Keratinocyte (primary cell): ENCODE data around the gene SDF4. TPM values are rescaled to one million over a fixed set of nuclear protein-coding genes. Genes with fewer than 3 reads are reported as not detected.

ENCODE experiments used
- DNase-seq: peaks from one replicate; pipeline ENCODE4 v3.0.0-alpha.2; 2011; ENCODE audit warnings: low read depth, missing footprints, low spot score
- FAIRE-seq: peaks from 2 replicates; lab custom pipeline; 2011; peaks lifted over from hg19 to GRCh38; lab: Jason Lieb, UNC
- H2AFZ ChIP-seq: 2 replicates; pipeline ENCODE4 v1.6.0; 2012; ENCODE audit warnings: low read length, control low read depth, inconsistent platforms; ENCODE audit not compliant: control insufficient read depth
- H3K27ac ChIP-seq: 2 replicates; pipeline ENCODE4 v1.5.1; 2011; ENCODE audit warnings: low read length; ENCODE audit not compliant: control insufficient read depth, insufficient read depth
- H3K27me3 ChIP-seq: 3 replicates; pipeline ENCODE4 v1.6.0; 2011; ENCODE audit warnings: low read length; ENCODE audit not compliant: control insufficient read depth, insufficient read depth; ENCODE audit errors: extremely low read depth
- H3K36me3 ChIP-seq, 2 experiments: 2 replicates in 1 of 2; 3 replicates in 1 of 2; pipeline ENCODE4 v1.5.1; 2011; ENCODE audit warnings: low read length in 2 of 2, mild to moderate bottlenecking in 1 of 2; ENCODE audit not compliant: control insufficient read depth in 2 of 2, insufficient read depth in 2 of 2; ENCODE audit errors: extremely low read depth in 1 of 2
- H3K4me1 ChIP-seq: 3 replicates; pipeline ENCODE4 v1.5.1; 2011; ENCODE audit warnings: low read length; ENCODE audit not compliant: control insufficient read depth, insufficient read depth; ENCODE audit errors: extremely low read depth
- H3K4me2 ChIP-seq: 3 replicates; pipeline ENCODE4 v1.6.0; 2011; ENCODE audit warnings: low read depth, low read length; ENCODE audit not compliant: control insufficient read depth, insufficient read depth; ENCODE audit errors: extremely low read depth
- H3K4me3 ChIP-seq, 3 experiments: fragments of 200-600 bp in 1 of 3; sonication (generic) in 1 of 3; 2 replicates in 2 of 3; 3 replicates in 1 of 3; pipeline ENCODE4 v1.5.1; 2011 to 2016; ENCODE audit warnings: low read length in 3 of 3, mild to moderate bottlenecking in 3 of 3, control low read depth in 2 of 3, inconsistent platforms in 1 of 3, low read depth in 1 of 3, mixed read lengths in 1 of 3, mixed run types in 1 of 3, moderate library complexity in 1 of 3; ENCODE audit not compliant: control insufficient read depth in 2 of 3, insufficient read depth in 2 of 3; ENCODE audit errors: extremely low read depth in 1 of 3
- H3K79me2 ChIP-seq: 2 replicates; pipeline ENCODE4 v1.6.0; 2012; ENCODE audit warnings: low read length; ENCODE audit not compliant: control insufficient read depth, insufficient read depth
- H3K9ac ChIP-seq: 3 replicates; pipeline ENCODE4 v1.6.0; 2011; ENCODE audit warnings: low read length; ENCODE audit not compliant: control insufficient read depth, insufficient read depth; ENCODE audit errors: extremely low read depth
- H3K9me1 ChIP-seq: 3 replicates; pipeline ENCODE4 v1.6.0; 2011; ENCODE audit warnings: low read length; ENCODE audit not compliant: control insufficient read depth, insufficient read depth; ENCODE audit errors: extremely low read depth
- H3K9me3 ChIP-seq: 2 replicates; pipeline ENCODE4 v1.5.1; 2012; ENCODE audit warnings: low read depth, low read length; ENCODE audit not compliant: control insufficient read depth
- H4K20me1 ChIP-seq: 3 replicates; pipeline ENCODE4 v1.6.0; 2011; ENCODE audit warnings: low read length; ENCODE audit not compliant: control insufficient read depth, insufficient read depth; ENCODE audit errors: extremely low read depth
- CTCF ChIP-seq, 3 experiments: IDR thresholded peaks in 1 of 3; conservative IDR thresholded peaks in 1 of 3; optimal IDR thresholded peaks in 1 of 3; 2 replicates in 2 of 3; 3 replicates in 1 of 3; pipeline versions ENCODE3 to v1.5.1; 2011; ENCODE audit warnings: low read length in 3 of 3, mild to moderate bottlenecking in 3 of 3, moderate library complexity in 2 of 3, control low read depth in 1 of 3, inconsistent platforms in 1 of 3; ENCODE audit not compliant: insufficient read depth in 2 of 3; ENCODE audit errors: extremely low read depth in 1 of 3
- EZH2 ChIP-seq: IDR thresholded peaks from one replicate; pipeline ENCODE4 v1.6.1; 2012; ENCODE audit warnings: inconsistent platforms, mild to moderate bottlenecking, low read length, moderate library complexity
- dilution Hi-C: fragments of 300-500 bp; cut with MboI; formaldehyde crosslinking; loops from one replicate; pipeline ENCODE4 v1.7.0; 2020; ENCODE audit warnings: low sequenced_read_pairs; ENCODE audit not compliant: extremely low pct_ligation_motif_present
- polyA plus RNA-seq, 5 experiments: library from polyadenylated mRNA; depleted of rRNA in 3 of 5; stranded (reverse) in 3 of 5; stranded (forward) in 1 of 5; unstranded in 1 of 5; fragments of >200 nt; gene quantifications; 1 replicate in 1 of 5; 2 replicates in 3 of 5; 3 replicates in 1 of 5; pipeline versions ENCODE4 v1.2.1 to v1.2.3, GENCODE V29; 2011 to 2012; ENCODE audit warnings: missing spikeins in 2 of 5, low read depth in 1 of 5, low replicate concordance in 1 of 5

The SDF4 gene
- polyA plus RNA-seq, 1 donor (not counting 4 experiments of a cell fraction or from before 2014, with no cell fraction given): 66.3 TPM

GRCh38 chr1:1218524-1219200, 13.1 kb downstream of the SDF4 start:
- Histone ChIP-seq H3K9me1 (peaks cover 2% of the 10 kb centered on the region), H4K20me1 (no peaks in the 10 kb centered on the region), H3K9me3 (no peaks in the 10 kb centered on the region), H3K36me3 (peaks cover 28 to 30% of the 10 kb centered on the region in 2 experiments), H3K4me1 (peaks cover 8% of the 10 kb centered on the region), H3K79me2 (peaks cover 2% of the 10 kb centered on the region), H3K27ac (no peak overlapping the region), H3K4me2 (no peak overlapping the region), H3K4me3 (no peak overlapping the region), H3K9ac (no peak overlapping the region), H2AFZ (no peak overlapping the region), H3K27me3 (no peaks in the 10 kb centered on the region)
- FAIRE-seq: no peak
- TF ChIP-seq CTCF (optimal IDR thresholded peaks at IDR 0.05 in 1 of 3, IDR thresholded peaks at IDR 0.05 in 1 of 3, conservative IDR thresholded peaks at IDR 0.05 in 1 of 3; ENCODE audit: extremely low read depth in 1 of 3, insufficient read depth in 2 of 3, low read length in 3 of 3) (no peak), EZH2 (no peak)
- dilution Hi-C loops: no loop called here
- DNase-seq: no peak

- peak; percentile 49 for FAIRE-seq
- Histone ChIP-seq H3K9me1 (peaks cover 2% of the 10 kb centered on the region), H3K79me2 (peaks cover 1% of the 10 kb centered on the region), H3K9me3 (no peaks in the 10 kb centered on the region), H2AFZ (no peak overlapping the region), H3K36me3 (peaks cover 23 to 28% of the 10 kb centered on the region in 2 experiments), H4K20me1 (no peaks in the 10 kb centered on the region), H3K4me2 (no peak overlapping the region), H3K27me3 (no peaks in the 10 kb centered on the region), H3K27ac (peak overlapping the region; percentile 49), H3K4me1 (peaks cover 8% of the 10 kb centered on the region), H3K4me3 (no peak overlapping the region), H3K9ac (no peak overlapping the region)
- DNase-seq: no peak
- no peak for TF ChIP-seq EZH2
- no peak for TF ChIP-seq CTCF (optimal IDR thresholded peaks at IDR 0.05 in 1 of 3, IDR thresholded peaks at IDR 0.05 in 1 of 3, conservative IDR thresholded peaks at IDR 0.05 in 1 of 3; ENCODE audit: extremely low read depth in 1 of 3, insufficient read depth in 2 of 3, low read length in 3 of 3)
- dilution Hi-C loops: no loop called here
These were observed 13.9 kb downstream of the SDF4 start for GRCh38 chr1:1217621-1218523.
